Measurements from ENCODE around the gene SEM1.
A peak's percentile ranks its signal among the peaks of the same experiment; 100 is the strongest.
"Not testable (repeated sequence)": the region's sequence is repeated elsewhere in the genome, so short reads cannot be mapped to it uniquely, and the experiment has no call there.

SEM1 gene

GRCh38 chr7:96667026-96667425, 42.6 kb downstream of the SEM1 start:
- no peak for DNase-seq (ENCODE audit: low spot score)
- TF ChIP-seq CTCF (IDR thresholded peaks at IDR 0.05; ENCODE audit: extremely low read depth, insufficient read depth, missing control alignments): no peak
- in situ Hi-C loops (cut with MboI; ENCODE audit: low pct_unique_long_range_greater_than_20kb, low sequenced_read_pairs, unreplicated experiment): no loop called here

- no peak for DNase-seq (ENCODE audit: low spot score)
- in situ Hi-C loops (cut with MboI; ENCODE audit: low pct_unique_long_range_greater_than_20kb, low sequenced_read_pairs, unreplicated experiment): no loop called here
- TF ChIP-seq CTCF (IDR thresholded peaks at IDR 0.05; ENCODE audit: extremely low read depth, insufficient read depth, missing control alignments): no peak
Observed at GRCh38 chr7:96665689-96666088, 44.0 kb downstream of the SEM1 start.

- no peak for DNase-seq (ENCODE audit: low spot score)
- TF ChIP-seq CTCF (IDR thresholded peaks at IDR 0.05; ENCODE audit: extremely low read depth, insufficient read depth, missing control alignments): no peak
- in situ Hi-C loops (cut with MboI; ENCODE audit: low pct_unique_long_range_greater_than_20kb, low sequenced_read_pairs, unreplicated experiment): no loop called here
Observed at GRCh38 chr7:96664793-96665192, 44.9 kb downstream of the SEM1 start.

- TF ChIP-seq CTCF (IDR thresholded peaks at IDR 0.05; ENCODE audit: extremely low read depth, insufficient read depth, missing control alignments): no peak
- in situ Hi-C loops (cut with MboI; ENCODE audit: low pct_unique_long_range_greater_than_20kb, low sequenced_read_pairs, unreplicated experiment): no loop called here
- no peak for DNase-seq (ENCODE audit: low spot score)
Observed at GRCh38 chr7:96663871-96664445, 45.7 kb downstream of the SEM1 start.

GRCh38 chr7:96663457-96663856, 46.2 kb downstream of the SEM1 start:
- DNase-seq (ENCODE audit: low spot score): peak; percentile 14
- no peak for TF ChIP-seq CTCF (IDR thresholded peaks at IDR 0.05; ENCODE audit: extremely low read depth, insufficient read depth, missing control alignments)
- in situ Hi-C loops (cut with MboI; ENCODE audit: low pct_unique_long_range_greater_than_20kb, low sequenced_read_pairs, unreplicated experiment): no loop called here

- in situ Hi-C loops (cut with MboI; ENCODE audit: low pct_unique_long_range_greater_than_20kb, low sequenced_read_pairs, unreplicated experiment): not testable (repeated sequence)
Observed at GRCh38 chr7:96662151-96662550, 47.5 kb downstream of the SEM1 start.

GRCh38 chr7:96658022-96658412, 51.6 kb downstream of the SEM1 start:
- in situ Hi-C loops (cut with MboI; ENCODE audit: low pct_unique_long_range_greater_than_20kb, low sequenced_read_pairs, unreplicated experiment): no loop called here

More at GRCh38 chr7:96662151-96662550, 47.5 kb downstream of the SEM1 start:
- DNase-seq (ENCODE audit: low spot score): not testable (repeated sequence)

More at GRCh38 chr7:96658022-96658412, 51.6 kb downstream of the SEM1 start:
- no peak for DNase-seq (ENCODE audit: low spot score)
- TF ChIP-seq CTCF (IDR thresholded peaks at IDR 0.05; ENCODE audit: extremely low read depth, insufficient read depth, missing control alignments): no peak

Data from GM13977 (cell line).